ENCODE measurements around the gene COQ9. TPM values are rescaled to one million over a fixed set of nuclear protein-coding genes. Genes with fewer than 3 reads are reported as not detected.
"Not testable (repeated sequence)": the region's sequence is repeated elsewhere in the genome, so short reads cannot be mapped to it uniquely, and the experiment has no call there.

Gene COQ9
- total RNA-seq, 1 donor from 2014 or later: 81.8 TPM

GRCh38 chr16:57485916-57486857, 38.9 kb downstream of the COQ9 start, which contains the start of gene DOK4:
Gene DOK4 (minus strand): TSS chr16:57486493. CDS start chr16:57479507, 6,986 bp downstream.
- DNase-seq: peak; percentile 87

GRCh38 chr16:57486858-57487834, 39.9 kb downstream of the COQ9 start:
- DNase-seq: no peak

- no peak for DNase-seq
Measured at GRCh38 chr16:57489229-57489628, 42.0 kb downstream of the COQ9 start.

GRCh38 chr16:57493767-57494166, 46.5 kb downstream of the COQ9 start:
- DNase-seq: no peak

- DNase-seq: no peak
Measured at GRCh38 chr16:57497121-57497520, 49.8 kb downstream of the COQ9 start.

GRCh38 chr16:57498031-57498430, 50.8 kb downstream of the COQ9 start:
- DNase-seq: no peak

GRCh38 chr16:57499941-57500340, 52.7 kb downstream of the COQ9 start:
- DNase-seq: not testable (repeated sequence)

- peak; percentile 77 for DNase-seq
Measured at GRCh38 chr16:57500578-57501111, 53.4 kb downstream of the COQ9 start.

- no peak for DNase-seq
Measured at GRCh38 chr16:57501492-57501891, 54.2 kb downstream of the COQ9 start.

GRCh38 chr16:57502048-57502775, 54.9 kb downstream of the COQ9 start:
- DNase-seq: no peak

GRCh38 chr16:57503366-57503765, 56.1 kb downstream of the COQ9 start:
- DNase-seq: no peak

- DNase-seq: no peak
Measured at GRCh38 chr16:57504001-57504400, 56.7 kb downstream of the COQ9 start.

GRCh38 chr16:57504491-57504890, 57.2 kb downstream of the COQ9 start:
- no peak for DNase-seq

GRCh38 chr16:57505169-57505568, 57.9 kb downstream of the COQ9 start:
- no peak for DNase-seq

- DNase-seq: peak; percentile 42
Measured at GRCh38 chr16:57507136-57508034, 60.1 kb downstream of the COQ9 start.

GRCh38 chr16:57508035-57508425, 60.8 kb downstream of the COQ9 start:
- DNase-seq: no peak

- no peak for DNase-seq
Measured at GRCh38 chr16:57509231-57509923, 62.1 kb downstream of the COQ9 start.

GRCh38 chr16:57510016-57510871, 63.0 kb downstream of the COQ9 start:
- no peak for DNase-seq
